Upper lobe of left lung (tissue), 6 donors: ENCODE results near the gene BRAT1. TPM values are rescaled to one million over a fixed set of nuclear protein-coding genes. Genes with fewer than 3 reads are reported as not detected.
A peak's percentile ranks its signal among the peaks of the same experiment; 100 is the strongest.

Source experiments
- ATAC-seq, 2 donors: fragments of 200-7000 bp; cut with Tn5 transposase; one replicate each; pipeline ENCODE4 v1.9.1; 2022; ENCODE audit warnings: mild to moderate bottlenecking in 2 of 2, moderate library complexity in 2 of 2; ENCODE audit not compliant: low FRiP score in 2 of 2
- DNase-seq, 2 donors: peaks; one replicate each; pipeline ENCODE4 v3.0.0-alpha.2; 2019 to 2020
- H3K27ac ChIP-seq, 4 donors: fragments of 200-600 bp; sonication (generic); one replicate each; pipeline ENCODE4 v1.5.1; 2016 to 2019
- H3K27me3 ChIP-seq, 4 donors: fragments of 200-600 bp; sonication (generic); one replicate each; pipeline ENCODE4 v1.5.1; 2017 to 2019
- H3K36me3 ChIP-seq, 4 donors: fragments of 200-600 bp; sonication (generic); one replicate each; pipeline ENCODE4 v1.5.1; 2016 to 2019
- H3K4me1 ChIP-seq, 4 donors: fragments of 200-600 bp; sonication (generic); one replicate each; pipeline ENCODE4 v1.5.1; 2018 to 2019
- H3K4me3 ChIP-seq, 4 donors: fragments of 200-600 bp; sonication (generic); one replicate each; pipeline ENCODE4 v1.5.1; 2017 to 2019; ENCODE audit warnings: mild to moderate bottlenecking in 2 of 4, moderate library complexity in 1 of 4
- H3K9me3 ChIP-seq, 4 donors: fragments of 200-600 bp; sonication (generic); one replicate each; pipeline ENCODE4 v1.5.1; 2018 to 2019
- EP300 ChIP-seq, 4 donors: sonication (generic); formaldehyde crosslinking; IDR thresholded peaks; one replicate each; pipeline ENCODE4 v1.5.1; 2017; ENCODE audit warnings: antibody characterized with exemption in 4 of 4, control low read depth in 2 of 4
- POLR2A ChIP-seq, 4 donors: fragments of 450-650 bp; IDR thresholded peaks; one replicate each; pipeline ENCODE4 v1.5.1; 2016 to 2017; ENCODE audit warnings: antibody characterized with exemption in 4 of 4, mild to moderate bottlenecking in 2 of 4
- POLR2AphosphoS5 ChIP-seq, 2 donors: sonication (generic); formaldehyde crosslinking; IDR thresholded peaks; one replicate each; pipeline ENCODE4 v1.5.1; 2017; ENCODE audit warnings: antibody characterized with exemption in 2 of 2
- WGBS, 2 donors: methylation state at CpG; one replicate each; pipeline ENCODE4 v1.1.5; 2017 to 2018; 5-methylcytosine and 5-hydroxymethylcytosine counted together
- total RNA-seq, 6 donors: library from RNA; depleted of rRNA in 4 of 6; stranded (reverse); fragments of >200 nt in 4 of 6; gene quantifications; one replicate each; pipeline versions ENCODE4 v1.1.0 to v1.2.1, GENCODE V29; 2016 to 2021
- TF ChIP-seq, protein P1 (sequence below), 6 experiments: fragments of 450-650 bp in 4 of 6; fragments of 200-600 bp in 2 of 6; sonication (generic) in 2 of 6; IDR thresholded peaks; one replicate each; pipeline ENCODE4 v1.5.1; 2016 to 2019; ENCODE audit warnings: antibody characterized with exemption in 6 of 6
- donor health status: DM: no; HTN: no; CAD: no; lungs with moderate emphysema.
- donor health status: DM: no; HTN: yes; CAD: no; lungs with severe emphysema.

The BRAT1 gene
- total RNA-seq, 6 donors from 2014 or later: 23.9 to 68.3 (median 31.0) TPM

DNA sequence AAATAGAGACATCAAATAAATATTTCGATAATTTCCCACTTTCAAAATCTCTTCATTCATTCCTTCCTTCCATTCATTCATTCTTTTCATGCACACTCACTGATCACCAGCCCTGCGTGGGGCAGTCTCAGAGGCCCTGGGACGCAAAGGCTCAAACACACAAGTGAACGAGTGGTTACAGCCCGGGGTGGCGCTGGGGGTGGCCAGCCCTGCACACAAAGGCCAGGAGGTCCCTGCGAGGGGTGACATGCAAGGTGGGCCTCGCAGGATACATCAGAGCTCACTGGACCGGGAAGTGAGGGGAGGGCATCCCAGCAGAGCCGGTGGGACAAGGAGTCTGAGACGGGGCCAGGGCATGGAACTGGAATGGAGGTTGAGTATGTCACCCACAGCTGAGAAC, 46.6 kb upstream of the BRAT1 start:
- Histone ChIP-seq H3K36me3 (peaks cover 0 to 57% (median 40%) of the 10 kb centered on the region in 4 donors), H3K27ac (no peak overlapping the region), H3K4me1 (peaks cover 11 to 25% (median 16%) of the 10 kb centered on the region in 4 donors), H3K27me3 (no peaks in the 10 kb centered on the region), H3K9me3 (no peaks in the 10 kb centered on the region), H3K4me3 (no peak overlapping the region)
- no peak for ATAC-seq
- WGBS, 2 donors: 91 to 97% methylated on average over 11 of the region's 11 CpGs
- DNase-seq: no peak
- TF ChIP-seq POLR2AphosphoS5 (IDR thresholded peaks at IDR 0.05) (no peak), EP300 (IDR thresholded peaks at IDR 0.05) (no peak), POLR2A (IDR thresholded peaks at IDR 0.05) (no peak)
- TF ChIP-seq, protein P1, sequence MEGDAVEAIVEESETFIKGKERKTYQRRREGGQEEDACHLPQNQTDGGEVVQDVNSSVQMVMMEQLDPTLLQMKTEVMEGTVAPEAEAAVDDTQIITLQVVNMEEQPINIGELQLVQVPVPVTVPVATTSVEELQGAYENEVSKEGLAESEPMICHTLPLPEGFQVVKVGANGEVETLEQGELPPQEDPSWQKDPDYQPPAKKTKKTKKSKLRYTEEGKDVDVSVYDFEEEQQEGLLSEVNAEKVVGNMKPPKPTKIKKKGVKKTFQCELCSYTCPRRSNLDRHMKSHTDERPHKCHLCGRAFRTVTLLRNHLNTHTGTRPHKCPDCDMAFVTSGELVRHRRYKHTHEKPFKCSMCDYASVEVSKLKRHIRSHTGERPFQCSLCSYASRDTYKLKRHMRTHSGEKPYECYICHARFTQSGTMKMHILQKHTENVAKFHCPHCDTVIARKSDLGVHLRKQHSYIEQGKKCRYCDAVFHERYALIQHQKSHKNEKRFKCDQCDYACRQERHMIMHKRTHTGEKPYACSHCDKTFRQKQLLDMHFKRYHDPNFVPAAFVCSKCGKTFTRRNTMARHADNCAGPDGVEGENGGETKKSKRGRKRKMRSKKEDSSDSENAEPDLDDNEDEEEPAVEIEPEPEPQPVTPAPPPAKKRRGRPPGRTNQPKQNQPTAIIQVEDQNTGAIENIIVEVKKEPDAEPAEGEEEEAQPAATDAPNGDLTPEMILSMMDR (IDR thresholded peaks at IDR 0.05): no peak

DNA sequence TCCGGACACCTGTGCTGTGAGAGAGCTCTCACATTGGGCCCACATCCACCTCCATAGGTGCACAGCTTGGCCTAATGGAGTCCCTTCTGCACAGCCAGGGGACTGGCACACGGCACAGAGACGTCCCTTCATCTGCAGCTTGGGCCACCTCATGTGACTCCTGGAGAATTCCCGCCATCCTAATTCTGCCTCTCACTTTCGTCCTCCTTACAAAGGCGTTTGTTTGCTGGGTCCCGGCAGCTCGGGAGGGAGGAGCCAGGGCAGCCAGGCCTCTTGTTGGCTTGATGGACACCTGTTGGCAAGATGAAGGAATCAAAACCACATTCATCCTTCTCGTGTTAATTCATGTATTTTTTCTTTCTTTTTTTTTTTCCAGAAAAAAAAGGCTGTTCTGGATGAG, 45.7 kb upstream of the BRAT1 start:
- H3K4me1 ChIP-seq: peaks cover 4 to 17% (median 8%) of the 10 kb centered on the region in 4 donors
- H3K4me3 ChIP-seq: no peak overlapping the region
- no peak overlapping the region for H3K27ac ChIP-seq
- no peaks in the 10 kb centered on the region for H3K9me3 ChIP-seq
- no peak for TF ChIP-seq POLR2A (IDR thresholded peaks at IDR 0.05)
- TF ChIP-seq, protein P1 (IDR thresholded peaks at IDR 0.05): no peak
- TF ChIP-seq POLR2AphosphoS5 (IDR thresholded peaks at IDR 0.05): no peak
- TF ChIP-seq EP300 (IDR thresholded peaks at IDR 0.05): no peak
- no peaks in the 10 kb centered on the region for H3K27me3 ChIP-seq
- peaks cover 0 to 62% (median 42%) of the 10 kb centered on the region in 4 donors for H3K36me3 ChIP-seq
- WGBS, 2 donors: 70 to 87% methylated on average over 8 to 9 of the region's 9 CpGs
- no peak for ATAC-seq
- no peak for DNase-seq

DNA sequence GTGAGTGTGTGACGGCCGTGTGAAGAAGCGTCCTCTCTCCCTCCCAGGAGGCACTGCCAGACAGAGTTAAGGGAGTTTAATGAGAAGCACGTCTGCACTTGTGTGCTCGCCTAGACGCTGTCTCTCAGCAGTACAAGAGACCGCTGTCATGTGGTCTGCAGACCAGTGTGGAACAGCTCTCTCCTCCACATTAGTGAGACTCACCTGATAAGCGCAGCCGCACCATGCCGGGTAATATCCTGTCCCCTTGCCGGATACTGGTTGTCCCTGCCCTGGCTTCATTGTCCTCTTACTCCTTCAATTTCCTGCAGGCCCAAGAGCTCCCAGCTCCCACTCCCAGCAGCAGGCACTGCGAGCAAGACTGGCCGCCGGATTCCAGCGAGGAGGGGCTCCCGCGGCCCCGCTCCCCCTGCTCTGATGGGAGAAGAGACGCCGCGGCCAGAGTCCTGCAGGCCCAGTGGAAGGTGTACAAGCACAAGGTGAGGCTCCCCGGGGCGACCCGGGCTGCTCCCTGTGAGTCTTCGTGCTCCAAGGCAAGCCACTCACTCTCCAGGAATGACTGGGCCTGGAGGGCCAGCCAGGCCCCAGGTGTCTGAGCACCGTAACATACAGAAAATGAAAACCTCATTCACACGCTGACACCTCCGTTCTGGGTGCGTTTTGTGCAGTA, 43.0 kb upstream of the BRAT1 start:
- Histone ChIP-seq H3K36me3 (peaks cover 0 to 81% (median 56%) of the 10 kb centered on the region in 4 donors), H3K27me3 (no peaks in the 10 kb centered on the region), H3K4me3 (no peak overlapping the region), H3K4me1 (peaks cover 0 to 6% (median 3%) of the 10 kb centered on the region in 4 donors), H3K27ac (no peak overlapping the region), H3K9me3 (no peaks in the 10 kb centered on the region)
- ATAC-seq (peak in 1 of 2 donors; percentile 28), DNase-seq (peak in 1 of 2 donors; percentile 76)
- 80 to 90% methylated on average over 24 to 29 of the region's 29 CpGs for WGBS, 2 donors
- TF ChIP-seq, protein P1 (IDR thresholded peaks at IDR 0.05): no peak
- TF ChIP-seq POLR2A (IDR thresholded peaks at IDR 0.05) (no peak), POLR2AphosphoS5 (IDR thresholded peaks at IDR 0.05) (no peak), EP300 (IDR thresholded peaks at IDR 0.05) (no peak)

DNA sequence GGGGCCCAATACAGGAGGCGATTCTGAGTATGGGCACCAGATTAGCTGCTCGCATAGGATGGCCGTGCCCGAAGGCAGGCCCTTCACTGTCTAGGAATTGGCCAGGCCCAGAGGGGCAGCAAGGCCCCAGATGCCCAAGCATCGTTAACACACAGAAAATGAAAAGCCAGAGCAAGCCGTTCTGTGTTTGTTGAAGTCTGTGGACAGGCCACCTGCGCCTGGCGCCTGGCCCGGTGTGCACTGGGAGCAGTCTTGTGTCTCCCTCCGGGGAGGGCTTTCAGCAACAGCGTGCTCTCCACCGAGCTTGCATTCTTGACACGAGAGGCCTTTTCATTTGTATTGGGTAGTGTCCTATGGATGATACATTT, 41.9 kb upstream of the BRAT1 start:
- no peaks in the 10 kb centered on the region for H3K9me3 ChIP-seq
- DNase-seq (peak in 1 of 2 donors; percentile 70), ATAC-seq (no peak)
- TF ChIP-seq, protein P1 (IDR thresholded peaks at IDR 0.05): no peak
- TF ChIP-seq POLR2AphosphoS5 (IDR thresholded peaks at IDR 0.05) (no peak), EP300 (IDR thresholded peaks at IDR 0.05) (no peak), POLR2A (IDR thresholded peaks at IDR 0.05) (no peak)
- H3K36me3 ChIP-seq: peaks cover 2 to 91% (median 64%) of the 10 kb centered on the region in 4 donors
- H3K27ac ChIP-seq: no peak overlapping the region
- H3K4me3 ChIP-seq: no peak overlapping the region
- H3K27me3 ChIP-seq: no peaks in the 10 kb centered on the region
- WGBS, 2 donors: 93 to 94% methylated on average over 9 to 13 of the region's 13 CpGs
- peaks cover 0 to under 1% (median 0%) of the 10 kb centered on the region in 4 donors for H3K4me1 ChIP-seq
